ENCODE measurements around the gene AOC3.

DNA sequence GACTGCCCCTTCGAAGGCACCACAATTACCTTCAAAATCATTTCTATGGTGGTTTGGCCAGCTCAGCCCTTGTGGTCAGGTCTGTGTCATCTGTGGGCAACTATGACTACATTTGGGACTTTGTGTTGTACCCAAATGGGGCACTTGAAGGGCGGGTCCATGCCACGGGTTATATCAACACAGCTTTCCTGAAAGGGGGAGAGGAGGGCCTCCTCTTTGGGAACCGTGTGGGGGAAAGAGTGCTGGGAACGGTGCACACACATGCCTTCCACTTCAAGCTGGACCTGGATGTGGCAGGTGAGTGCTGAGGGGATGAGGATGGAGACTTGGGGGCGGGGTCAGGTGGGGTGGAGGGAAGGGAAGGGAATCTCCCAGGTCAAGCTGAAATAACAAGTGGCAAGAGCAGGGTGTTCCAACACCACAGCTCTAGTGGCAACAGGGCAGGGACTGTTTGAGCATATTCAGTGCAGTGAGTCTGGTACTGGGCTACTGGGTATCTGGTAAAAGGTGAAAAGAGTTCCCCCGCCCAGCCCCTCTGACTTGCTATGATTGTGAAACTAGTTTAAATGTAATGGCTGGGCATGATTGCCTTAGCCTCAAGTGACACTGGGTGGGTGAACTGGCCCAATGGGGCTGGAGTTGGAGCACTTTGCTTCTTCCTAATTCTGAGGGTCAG, 4.9 kb upstream of the AOC3 start:
- TF ChIP-seq, protein P1, sequence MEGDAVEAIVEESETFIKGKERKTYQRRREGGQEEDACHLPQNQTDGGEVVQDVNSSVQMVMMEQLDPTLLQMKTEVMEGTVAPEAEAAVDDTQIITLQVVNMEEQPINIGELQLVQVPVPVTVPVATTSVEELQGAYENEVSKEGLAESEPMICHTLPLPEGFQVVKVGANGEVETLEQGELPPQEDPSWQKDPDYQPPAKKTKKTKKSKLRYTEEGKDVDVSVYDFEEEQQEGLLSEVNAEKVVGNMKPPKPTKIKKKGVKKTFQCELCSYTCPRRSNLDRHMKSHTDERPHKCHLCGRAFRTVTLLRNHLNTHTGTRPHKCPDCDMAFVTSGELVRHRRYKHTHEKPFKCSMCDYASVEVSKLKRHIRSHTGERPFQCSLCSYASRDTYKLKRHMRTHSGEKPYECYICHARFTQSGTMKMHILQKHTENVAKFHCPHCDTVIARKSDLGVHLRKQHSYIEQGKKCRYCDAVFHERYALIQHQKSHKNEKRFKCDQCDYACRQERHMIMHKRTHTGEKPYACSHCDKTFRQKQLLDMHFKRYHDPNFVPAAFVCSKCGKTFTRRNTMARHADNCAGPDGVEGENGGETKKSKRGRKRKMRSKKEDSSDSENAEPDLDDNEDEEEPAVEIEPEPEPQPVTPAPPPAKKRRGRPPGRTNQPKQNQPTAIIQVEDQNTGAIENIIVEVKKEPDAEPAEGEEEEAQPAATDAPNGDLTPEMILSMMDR (IDR thresholded peaks at IDR 0.05; ENCODE audit: extremely low read depth in 1 of 2, insufficient read depth in 1 of 2, low read depth in 1 of 2, low read length in 2 of 2), result no peak
- TF ChIP-seq POLR2AphosphoS5 (IDR thresholded peaks at IDR 0.05; ENCODE audit: insufficient read depth, low read depth, low read length) (no peak), POLR2A (IDR thresholded peaks at IDR 0.05; ENCODE audit: low read depth, low read length) (peak; percentile 8), MYC (IDR thresholded peaks at IDR 0.05; ENCODE audit: low read depth, low read length) (no peak)
- TF ChIP-seq, protein P2, sequence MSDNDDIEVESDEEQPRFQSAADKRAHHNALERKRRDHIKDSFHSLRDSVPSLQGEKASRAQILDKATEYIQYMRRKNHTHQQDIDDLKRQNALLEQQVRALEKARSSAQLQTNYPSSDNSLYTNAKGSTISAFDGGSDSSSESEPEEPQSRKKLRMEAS (IDR thresholded peaks at IDR 0.05; ENCODE audit: insufficient read depth, insufficient read length), result no peak

Data from endothelial cell of umbilical vein (primary cell).